Neural cell (in vitro differentiated cells): ENCODE results near the gene DIS3L2.

Experiments
- EP300 ChIP-seq: fragments of 450-650 bp; conservative IDR thresholded peaks from 2 replicates; pipeline ENCODE4 v1.6.1; 2014; ENCODE audit warnings: antibody characterized with exemption, mild to moderate bottlenecking, moderate library complexity; ENCODE audit not compliant: poor library complexity, severe bottlenecking
- EZH2 ChIP-seq: fragments of 200-600, 300-800 bp; shearing (Covaris generic), sonication (generic); IDR thresholded peaks from 2 replicates; pipeline ENCODE4 v1.6.1; 2014; ENCODE audit warnings: antibody characterized with exemption, low read length, borderline replicate concordance, mild to moderate bottlenecking; ENCODE audit not compliant: insufficient read depth, poor library complexity, severe bottlenecking
- MXI1 ChIP-seq: fragments of 450-650 bp; conservative IDR thresholded peaks from 2 replicates; pipeline ENCODE4 v1.6.1; 2014; ENCODE audit warnings: antibody characterized with exemption, mild to moderate bottlenecking; ENCODE audit not compliant: poor library complexity, severe bottlenecking
- POLR2AphosphoS5 ChIP-seq: IDR thresholded peaks from 2 replicates; pipeline ENCODE4 v1.6.1; 2012
- SMC3 ChIP-seq: fragments of 450-650 bp; conservative IDR thresholded peaks from 2 replicates; pipeline ENCODE4 v1.6.1; 2014; ENCODE audit warnings: antibody characterized with exemption, mild to moderate bottlenecking, moderate library complexity; ENCODE audit not compliant: poor library complexity
- TF ChIP-seq, protein P1 (sequence below): fragments of 450-650 bp; IDR thresholded peaks from 2 replicates; pipeline ENCODE4 v1.5.1; 2014; ENCODE audit warnings: antibody characterized with exemption, mild to moderate bottlenecking, moderate library complexity; ENCODE audit not compliant: poor library complexity, severe bottlenecking

DNA sequence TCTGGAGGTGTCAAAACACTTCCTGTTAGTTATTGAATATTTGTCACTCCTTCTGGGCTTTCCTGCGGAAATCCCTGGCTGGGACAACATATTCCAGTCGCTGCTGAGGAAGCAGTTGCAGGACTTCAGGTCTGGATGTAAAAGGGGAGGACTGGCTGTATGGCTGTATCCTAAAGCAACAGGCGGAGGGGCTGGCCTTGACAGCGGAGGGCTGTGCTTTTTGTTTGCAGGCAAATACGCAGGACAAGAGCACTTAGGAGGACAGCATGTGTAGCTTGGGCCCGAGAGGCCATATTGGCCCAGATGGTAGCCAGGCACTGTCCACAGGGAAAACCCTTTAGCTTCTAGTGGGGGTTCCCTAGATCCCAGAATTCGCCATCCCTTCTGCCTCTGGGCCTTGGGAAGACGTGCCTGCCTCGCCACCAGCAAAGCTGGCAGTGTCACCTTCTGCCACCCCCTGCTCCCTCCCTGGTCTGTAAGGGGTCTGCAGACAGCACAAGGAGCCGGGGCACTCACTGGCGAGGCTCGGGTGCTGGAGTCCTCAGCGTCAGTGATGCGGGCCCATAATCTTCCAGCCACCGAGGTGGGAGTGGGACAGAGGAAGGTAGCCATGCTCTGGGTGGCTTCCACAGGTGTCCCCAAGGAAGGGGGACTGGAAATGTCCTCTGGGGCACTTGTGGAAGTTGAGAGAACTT lies 42.0 kb upstream of the DIS3L2 start:
- TF ChIP-seq, protein P1, sequence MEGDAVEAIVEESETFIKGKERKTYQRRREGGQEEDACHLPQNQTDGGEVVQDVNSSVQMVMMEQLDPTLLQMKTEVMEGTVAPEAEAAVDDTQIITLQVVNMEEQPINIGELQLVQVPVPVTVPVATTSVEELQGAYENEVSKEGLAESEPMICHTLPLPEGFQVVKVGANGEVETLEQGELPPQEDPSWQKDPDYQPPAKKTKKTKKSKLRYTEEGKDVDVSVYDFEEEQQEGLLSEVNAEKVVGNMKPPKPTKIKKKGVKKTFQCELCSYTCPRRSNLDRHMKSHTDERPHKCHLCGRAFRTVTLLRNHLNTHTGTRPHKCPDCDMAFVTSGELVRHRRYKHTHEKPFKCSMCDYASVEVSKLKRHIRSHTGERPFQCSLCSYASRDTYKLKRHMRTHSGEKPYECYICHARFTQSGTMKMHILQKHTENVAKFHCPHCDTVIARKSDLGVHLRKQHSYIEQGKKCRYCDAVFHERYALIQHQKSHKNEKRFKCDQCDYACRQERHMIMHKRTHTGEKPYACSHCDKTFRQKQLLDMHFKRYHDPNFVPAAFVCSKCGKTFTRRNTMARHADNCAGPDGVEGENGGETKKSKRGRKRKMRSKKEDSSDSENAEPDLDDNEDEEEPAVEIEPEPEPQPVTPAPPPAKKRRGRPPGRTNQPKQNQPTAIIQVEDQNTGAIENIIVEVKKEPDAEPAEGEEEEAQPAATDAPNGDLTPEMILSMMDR = no peak
- no peak for TF ChIP-seq EZH2
- TF ChIP-seq POLR2AphosphoS5 = no peak
- TF ChIP-seq MXI1 = no peak
- no peak for TF ChIP-seq EP300
- TF ChIP-seq SMC3 = no peak
